HPDE6-E6E7 (cell line): ENCODE measurements around the gene APLF.
A peak's percentile ranks its signal among the peaks of the same experiment; 100 is the strongest.
"Not testable (repeated sequence)": the region's sequence is repeated elsewhere in the genome, so short reads cannot be mapped to it uniquely, and the experiment has no call there.

Source experiments
- DNase-seq: peaks from one replicate; pipeline ENCODE4 v3.0.0; 2011; ENCODE audit warnings: missing footprints; ENCODE audit errors: extremely low spot score

APLF gene

GRCh38 chr2:68574202-68574791 lies 106.9 kb downstream of the APLF start:
- DNase-seq = no peak

- DNase-seq = no peak
Observed at GRCh38 chr2:68577183-68577582, 109.8 kb downstream of the APLF start.

- DNase-seq = no peak
Observed at GRCh38 chr2:68579689-68580088, 112.3 kb downstream of the APLF start.

- DNase-seq = no peak
Observed at GRCh38 chr2:68588589-68588988, 121.2 kb downstream of the APLF start.

- DNase-seq = no peak
Observed at GRCh38 chr2:68589963-68590362, 122.6 kb downstream of the APLF start.

- DNase-seq = no peak
Observed at GRCh38 chr2:68590702-68591101, 123.3 kb downstream of the APLF start.

GRCh38 chr2:68591225-68591624 lies 123.8 kb downstream of the APLF start:
- DNase-seq = no peak

GRCh38 chr2:68594041-68594440 lies 126.7 kb downstream of the APLF start:
- no peak for DNase-seq

GRCh38 chr2:68594674-68595492 lies 127.5 kb downstream of the APLF start:
- peak; percentile 33 for DNase-seq

GRCh38 chr2:68595493-68595785 lies 128.1 kb downstream of the APLF start:
- not testable (repeated sequence) for DNase-seq

- DNase-seq = not testable (repeated sequence)
Observed at GRCh38 chr2:68600495-68600894, 133.1 kb downstream of the APLF start.

- DNase-seq = no peak
Observed at GRCh38 chr2:68603059-68603458, 135.7 kb downstream of the APLF start.

GRCh38 chr2:68604077-68604476 lies 136.7 kb downstream of the APLF start:
- DNase-seq = no peak

GRCh38 chr2:68605939-68606338 lies 138.6 kb downstream of the APLF start:
- no peak for DNase-seq

GRCh38 chr2:68606759-68607158 lies 139.4 kb downstream of the APLF start:
- DNase-seq = no peak

GRCh38 chr2:68607837-68608236 lies 140.5 kb downstream of the APLF start:
- no peak for DNase-seq

GRCh38 chr2:68612765-68613519 lies 145.6 kb downstream of the APLF start:
- no peak for DNase-seq

GRCh38 chr2:68620772-68621171 lies 153.4 kb downstream of the APLF start:
- DNase-seq = no peak

GRCh38 chr2:68623820-68624219 lies 156.4 kb downstream of the APLF start:
- DNase-seq = no peak

- DNase-seq = no peak
Observed at GRCh38 chr2:68627615-68628014, 160.2 kb downstream of the APLF start.
